Ovary (tissue), 9 donors: ENCODE measurements around the gene TP53I3. TPM values are rescaled to one million over a fixed set of nuclear protein-coding genes. Genes with fewer than 3 reads are reported as not detected.
"Not testable (repeated sequence)": the region's sequence is repeated elsewhere in the genome, so short reads cannot be mapped to it uniquely, and the experiment has no call there.

Experiments used
- DNase-seq, 5 donors: peaks; one replicate each; pipeline ENCODE4 v3.0.0-alpha.2; 2019 to 2020
- H3K27ac ChIP-seq, 2 donors: fragments of 200-600 bp; one replicate each; pipeline versions ENCODE4 v1.5.1 to v1.8.0; 2019 to 2022
- H3K27me3 ChIP-seq: fragments of 200-600 bp; one replicate; pipeline ENCODE4 v1.8.0; 2022
- H3K36me3 ChIP-seq: fragments of 200-600 bp; sonication (generic); one replicate; pipeline ENCODE4 v1.5.1; 2019
- H3K4me1 ChIP-seq: one replicate; pipeline ENCODE4 v1.8.1; 2013; ENCODE audit warnings: mild to moderate bottlenecking, moderate library complexity; ENCODE audit not compliant: insufficient read depth
- H3K4me3 ChIP-seq: fragments of 200-600 bp; sonication (generic); one replicate; pipeline ENCODE4 v1.5.1; 2017
- H3K9me3 ChIP-seq, 2 donors: fragments of 200-600 bp in 1 of 2; sonication (generic) in 1 of 2; one replicate each; pipeline versions ENCODE4 v1.5.1 to v1.8.1; 2013 to 2019; ENCODE audit warnings: mild to moderate bottlenecking in 1 of 2, moderate library complexity in 1 of 2
- EP300 ChIP-seq: sonication (generic); formaldehyde crosslinking; IDR thresholded peaks from one replicate; pipeline ENCODE4 v1.6.1; 2017; ENCODE audit warnings: antibody characterized with exemption
- POLR2A ChIP-seq: fragments of 450-650 bp; IDR thresholded peaks from one replicate; pipeline ENCODE4 v1.6.1; 2017; ENCODE audit warnings: antibody characterized with exemption, mild to moderate bottlenecking, moderate library complexity
- WGBS, 3 donors: extraction: QIAGEN DNeasy Blood & Tissue Kit in 1 of 3; methylation state at CpG; one replicate each; pipeline versions ENCODE4 v1.1.5 to v1.1.7; 2013 to 2017; 5-methylcytosine and 5-hydroxymethylcytosine counted together
- intact Hi-C, 4 donors: fragments of 100-400 bp; cut with DNase I; formaldehyde crosslinking; loops; one replicate each; pipeline versions ENCODE4 v1.11.0 to v1.15.1; 2022 to 2023
- polyA plus RNA-seq, 2 donors: library from polyadenylated mRNA; stranded (reverse); fragments of 200-250 nt in 1 of 2; fragments of 350-450 nt in 1 of 2; fragmentation: Illumina TruSeq in 1 of 2; extraction: RNeasy Lipid Tissue Mini Kit (QIAGEN cat#74804) in 1 of 2; gene quantifications; one replicate each; pipeline ENCODE4 v1.2.3, GENCODE V29; 2013 to 2014
- total RNA-seq, 7 donors: library from RNA; depleted of rRNA in 2 of 7; stranded (reverse); fragments of >200 nt in 2 of 7; fragmentation: NEBNext Ultra II Directional in 3 of 7; extraction: Animal tissue kit (Norgen Biotek cat#: 25700) in 3 of 7; gene quantifications; one replicate each; pipeline versions ENCODE4 v1.1.0 to v1.2.4, GENCODE V29; 2016 to 2023
- TF ChIP-seq, protein P1 (sequence below), 3 donors: fragments of 450-650 bp in 2 of 3; fragments of 200-600 bp in 1 of 3; IDR thresholded peaks; one replicate each; pipeline versions ENCODE4 v1.5.1 to v1.8.0; 2016 to 2022; ENCODE audit warnings: antibody characterized with exemption in 3 of 3, mild to moderate bottlenecking in 1 of 3
- donor health status: DM: no; HTN: no; CAD: no; lungs with moderate emphysema.
- donor health status: DM: no; HTN: no; CAD: no.
- donor health status: Bipolar disorder and iron deficiency.
- donor health status: DM: yes; HTN: yes; CAD: no.
- donor health status: DM: no; HTN: no; CAD: no.
- donor health status: DM: yes; HTN: yes; CAD: no.

The TP53I3 gene
- total and polyA plus RNA-seq, 9 donors = 1.6 to 28.1 (median 10.3) TPM

- Histone ChIP-seq H3K4me3 (peak within 1 kb of the TSS; percentile 79), H3K27ac (no peak within 1 kb of the TSS), H3K9me3 (no peaks in the 10 kb centered on the region), H3K4me1 (peaks cover 4% of the 10 kb centered on the region), H3K36me3 (no peaks in the 10 kb centered on the region), H3K27me3 (no peaks in the 10 kb centered on the region)
- DNase-seq = peak; percentile 89 to 95 (median 91)
- WGBS, 3 donors = 0 to 1% (median 0%) methylated on average over 38 of the region's 38 CpGs
- intact Hi-C loops = no loop called here
- TF ChIP-seq EP300 = no peak
- TF ChIP-seq, protein P1, sequence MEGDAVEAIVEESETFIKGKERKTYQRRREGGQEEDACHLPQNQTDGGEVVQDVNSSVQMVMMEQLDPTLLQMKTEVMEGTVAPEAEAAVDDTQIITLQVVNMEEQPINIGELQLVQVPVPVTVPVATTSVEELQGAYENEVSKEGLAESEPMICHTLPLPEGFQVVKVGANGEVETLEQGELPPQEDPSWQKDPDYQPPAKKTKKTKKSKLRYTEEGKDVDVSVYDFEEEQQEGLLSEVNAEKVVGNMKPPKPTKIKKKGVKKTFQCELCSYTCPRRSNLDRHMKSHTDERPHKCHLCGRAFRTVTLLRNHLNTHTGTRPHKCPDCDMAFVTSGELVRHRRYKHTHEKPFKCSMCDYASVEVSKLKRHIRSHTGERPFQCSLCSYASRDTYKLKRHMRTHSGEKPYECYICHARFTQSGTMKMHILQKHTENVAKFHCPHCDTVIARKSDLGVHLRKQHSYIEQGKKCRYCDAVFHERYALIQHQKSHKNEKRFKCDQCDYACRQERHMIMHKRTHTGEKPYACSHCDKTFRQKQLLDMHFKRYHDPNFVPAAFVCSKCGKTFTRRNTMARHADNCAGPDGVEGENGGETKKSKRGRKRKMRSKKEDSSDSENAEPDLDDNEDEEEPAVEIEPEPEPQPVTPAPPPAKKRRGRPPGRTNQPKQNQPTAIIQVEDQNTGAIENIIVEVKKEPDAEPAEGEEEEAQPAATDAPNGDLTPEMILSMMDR (IDR thresholded peaks at IDR 0.05) = no peak
- TF ChIP-seq POLR2A = peak; percentile 40
These were observed 37.5 kb downstream of the TP53I3 start, which contains the start of gene WDCP for GRCh38 chr2:24046930-24047702. WDCP (minus strand) TSS chr2:24047391; CDS start chr2:24039494, 7,897 bp downstream.

- Histone ChIP-seq H3K9me3 (no peaks in the 10 kb centered on the region), H3K4me1 (peaks cover 4% of the 10 kb centered on the region), H3K27ac (no peak overlapping the region), H3K4me3 (peak overlapping the region; percentile 79), H3K27me3 (no peaks in the 10 kb centered on the region), H3K36me3 (no peaks in the 10 kb centered on the region)
- intact Hi-C loops = no loop called here
- WGBS, 3 donors = 1 to 3% (median 2%) methylated on average over 2 of the region's 2 CpGs
- TF ChIP-seq POLR2A (no peak), EP300 (no peak)
- TF ChIP-seq, protein P1 (IDR thresholded peaks at IDR 0.05) = no peak
- DNase-seq = no peak
These were observed 38.1 kb downstream of the TP53I3 start for GRCh38 chr2:24046599-24046929.

GRCh38 chr2:24045511-24046508 is 38.8 kb downstream of the TP53I3 start:
- intact Hi-C loops = no loop called here
- DNase-seq = no peak
- Histone ChIP-seq H3K27me3 (no peaks in the 10 kb centered on the region), H3K36me3 (no peaks in the 10 kb centered on the region), H3K9me3 (no peaks in the 10 kb centered on the region), H3K27ac (no peak overlapping the region), H3K4me3 (no peak overlapping the region), H3K4me1 (peaks cover 4% of the 10 kb centered on the region)
- TF ChIP-seq POLR2A (no peak), EP300 (no peak)
- TF ChIP-seq, protein P1 (IDR thresholded peaks at IDR 0.05) = no peak
- 70 to 77% (median 71%) methylated on average over 11 of the region's 11 CpGs for WGBS, 3 donors

DNA sequence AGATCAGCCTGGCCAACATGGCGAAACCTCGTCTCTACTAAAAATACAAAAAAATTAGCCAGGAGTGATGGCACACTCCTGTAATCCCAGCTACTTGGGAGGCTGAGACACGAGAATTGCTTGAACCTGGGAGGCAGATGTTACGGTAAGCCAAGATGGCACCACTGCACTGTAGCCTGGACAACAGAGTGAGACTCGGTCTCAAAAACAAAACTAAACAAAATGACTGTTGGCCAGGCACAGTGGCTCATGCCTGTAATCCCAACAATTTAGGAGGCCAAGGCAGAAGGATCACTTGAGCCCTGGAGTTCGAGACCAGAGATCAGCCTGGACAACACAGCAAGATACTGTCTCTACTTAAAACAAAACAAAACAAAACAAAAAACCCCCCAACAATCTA is 41.5 kb downstream of the TP53I3 start:
- H3K27me3 ChIP-seq, DNase-seq, H3K4me3 ChIP-seq, H3K4me1 ChIP-seq, H3K9me3 ChIP-seq, H3K36me3 ChIP-seq, H3K27ac ChIP-seq, intact Hi-C loops: not testable (repeated sequence)
- 92 to 97% (median 95%) methylated on average over 6 of the region's 6 CpGs for WGBS, 3 donors
